K562 (cell line): ENCODE measurements around the gene ART1. TPM values are rescaled to one million over a fixed set of nuclear protein-coding genes. Genes with fewer than 3 reads are reported as not detected.

ENCODE experiments used
- ATAC-seq: fragments of 200-7000 bp; cut with Tn5 transposase; 3 replicates; pipeline ENCODE4 v1.9.1; 2020; ENCODE audit warnings: moderate library complexity
- BruUV-seq: library from RNA; stranded (reverse); fragments of 400-500 nt; replicated peaks from 2 replicates; lab custom pipeline; 2021; lab: Mats Ljungman, UMichigan
- CTCF ChIA-PET: fragments of 300-600 bp; formaldehyde crosslinking; extraction: SDS; loops from one replicate; lab custom pipeline; 2021; ENCODE audit warnings: low intra/inter-chr PET ratio; lab: Yijun Ruan, JAX
- POLR2A ChIA-PET: fragments of 300-600, 350-650 bp; sonication (Branson Sonifier 250); formaldehyde crosslinking; extraction: SDS; loops from one replicate; lab custom pipeline; 2021; ENCODE audit warnings: antibody characterized with exemption, inconsistent platforms; lab: Yijun Ruan, JAX
- DNase-seq, 4 experiments: peaks; one replicate each; pipeline versions ENCODE4 v3.0.0 to v3.0.0-alpha.2; 2011 to 2018; ENCODE audit warnings: low spot score in 3 of 4, mixed read lengths in 3 of 4; ENCODE audit errors: extremely low read depth in 1 of 4
- FAIRE-seq: peaks from 2 replicates; lab custom pipeline; 2011; peaks lifted over from hg19 to GRCh38; lab: Jason Lieb, UNC
- H2AFZ ChIP-seq: 2 replicates; pipeline ENCODE4 v1.6.0; 2011; ENCODE audit warnings: low read depth, low read length, control low read depth, inconsistent platforms
- H3K27ac ChIP-seq: fragments of 200-600 bp; 3 replicates; pipeline ENCODE4 v1.8.0; 2011; ENCODE audit warnings: low read depth, mild to moderate bottlenecking, control low read depth, inconsistent platforms, low read length, moderate library complexity, mixed read lengths; ENCODE audit errors: extremely low read depth
- H3K27me3 ChIP-seq, 2 experiments: fragments of 300-600 bp in 1 of 2; 2 replicates in 1 of 2; 3 replicates in 1 of 2; pipeline versions ENCODE4 v1.6.0 to v1.8.0; 2011; ENCODE audit warnings: inconsistent platforms in 2 of 2, low read length in 2 of 2, mild to moderate bottlenecking in 1 of 2, mixed read lengths in 1 of 2, moderate library complexity in 1 of 2; ENCODE audit not compliant: control insufficient read depth in 2 of 2, insufficient read depth in 2 of 2
- H3K36me3 ChIP-seq: fragments of 300-600 bp; 3 replicates; pipeline ENCODE4 v1.8.0; 2011; ENCODE audit warnings: mild to moderate bottlenecking, low read length, inconsistent platforms; ENCODE audit not compliant: control insufficient read depth, insufficient read depth
- H3K4me1 ChIP-seq, 2 experiments: fragments of 200-600 bp in 1 of 2; replicated peaks in 1 of 2; 2 replicates in 1 of 2; 3 replicates in 1 of 2; pipeline versions ENCODE4 v1.5.1 to v1.8.0; 2011; ENCODE audit warnings: inconsistent platforms in 2 of 2, low read length in 2 of 2, mild to moderate bottlenecking in 1 of 2, mixed read lengths in 1 of 2, moderate library complexity in 1 of 2; ENCODE audit not compliant: control insufficient read depth in 2 of 2, insufficient read depth in 2 of 2
- H3K4me2 ChIP-seq: 2 replicates; pipeline ENCODE4 v1.6.1; 2011; ENCODE audit warnings: low read length, control low read depth, inconsistent platforms, mixed read lengths; ENCODE audit not compliant: insufficient read depth
- H3K4me3 ChIP-seq: fragments of 200-600 bp; sonication (generic), shearing (Covaris generic); 2 replicates; pipeline ENCODE4 v1.5.1; 2016; ENCODE audit warnings: control low read depth, inconsistent platforms
- H3K79me2 ChIP-seq: fragments of 200-600 bp; 3 replicates; pipeline ENCODE4 v1.8.0; 2011; ENCODE audit warnings: low read length, inconsistent platforms; ENCODE audit not compliant: control insufficient read depth, insufficient read depth
- H3K9ac ChIP-seq, 2 experiments: 2 replicates each; pipeline versions ENCODE4 v1.6.0 to v1.6.1; 2011; ENCODE audit warnings: low read depth in 2 of 2, low read length in 2 of 2, control low read depth in 1 of 2, inconsistent platforms in 1 of 2, mild to moderate bottlenecking in 1 of 2, mixed read lengths in 1 of 2; ENCODE audit not compliant: insufficient read depth in 1 of 2
- H3K9me1 ChIP-seq: one replicate; pipeline ENCODE4 v1.6.0; 2011; ENCODE audit warnings: inconsistent platforms, mild to moderate bottlenecking, low read length, moderate library complexity; ENCODE audit not compliant: control insufficient read depth, insufficient read depth
- H3K9me3 ChIP-seq: replicated peaks from 2 replicates; pipeline ENCODE4 v1.5.1; 2011; ENCODE audit warnings: low read depth, low read length, inconsistent platforms; ENCODE audit not compliant: control insufficient read depth, insufficient read depth
- H4K20me1 ChIP-seq: replicated peaks from 2 replicates; pipeline ENCODE4 v1.6.1; 2011; ENCODE audit warnings: low read length, inconsistent platforms, mixed read lengths; ENCODE audit not compliant: control insufficient read depth, insufficient read depth
- ARID1B ChIP-seq: fragments of 450-650 bp; IDR thresholded peaks from 2 replicates; pipeline ENCODE4 v1.6.1; 2016; ENCODE audit warnings: antibody characterized with exemption, mild to moderate bottlenecking, inconsistent platforms
- DIDO1 ChIP-seq: fragments of 450-650 bp; IDR thresholded peaks from 2 replicates; pipeline ENCODE4 v1.6.1; 2016; ENCODE audit warnings: low read depth, missing biosample characterization, missing genetic modification characterization
- MEF2A ChIP-seq: IDR thresholded peaks from 2 replicates; pipeline ENCODE4 v1.6.1; 2011; ENCODE audit warnings: low read depth, mild to moderate bottlenecking, low read length, moderate library complexity; ENCODE audit not compliant: control insufficient read depth
- NRF1 ChIP-seq, 2 experiments: fragments of 450-650 bp; IDR thresholded peaks in 1 of 2; conservative IDR thresholded peaks in 1 of 2; 2 replicates each; pipeline ENCODE4 v1.6.1; 2014; ENCODE audit warnings: mild to moderate bottlenecking in 2 of 2
- TAL1 ChIP-seq: fragments of 450-650 bp; IDR thresholded peaks from 2 replicates; pipeline ENCODE4 v1.6.1; 2016; ENCODE audit warnings: mild to moderate bottlenecking
- WGBS: fragments of 100-300 bp; shearing (Covaris generic); methylation state at CpG from one replicate; pipeline ENCODE4 v1.1.6; 2016; ENCODE audit warnings: low coverage, mixed read lengths; ENCODE audit not compliant: insufficient coverage; ENCODE audit errors: missing lambda C conversion rate; 5-methylcytosine and 5-hydroxymethylcytosine counted together
- in situ Hi-C: fragments of 300-500 bp; cut with MboI; formaldehyde crosslinking; loops from 4 replicates; pipeline ENCODE4 v1.15.0; 2018; ENCODE audit warnings: inconsistent platforms, mixed read lengths
- intact Hi-C: fragments of 100-400 bp; cut with micrococcal nuclease; formaldehyde crosslinking; loops from 2 replicates; pipeline ENCODE4 v1.14.2; 2022
- polyA plus RNA-seq, 8 experiments: library from polyadenylated mRNA; depleted of rRNA in 4 of 8; stranded (reverse) in 5 of 8; unstranded in 3 of 8; fragments of >200 nt; fragmentation: Nextera tagmentation in 2 of 8; fragmentation: Illumina TruSeq in 1 of 8; extraction: Ambion mirVana in 2 of 8; extraction: Trizol in 1 of 8; gene quantifications; 2 replicates each; pipeline versions ENCODE4 v1.2.1 to v1.2.3, GENCODE V29; 2011 to 2014; ENCODE audit warnings: inconsistent platforms in 1 of 8, missing spikeins in 1 of 8
- total RNA-seq, 7 experiments: library from RNA; depleted of rRNA in 6 of 7; stranded (reverse); fragments of >200 nt in 6 of 7; fragmentation: Illumina TruSeq in 2 of 7; extraction: Trizol in 2 of 7; gene quantifications; 2 replicates each; pipeline versions ENCODE4 v1.2.1 to v1.2.3, GENCODE V29; 2011 to 2021; ENCODE audit warnings: low replicate concordance in 1 of 7

The ART1 gene
- total and polyA plus RNA-seq, 9 of the 15 experiments (the other 6 are each of a cell fraction or from before 2014, with no cell fraction given): not detected

GRCh38 chr11:3605283-3605662 is 39.7 kb upstream of the ART1 start:
- ATAC-seq: peak; percentile 61; the same call in 2 of the 3 replicates
- no peak overlapping the region for H3K4me3 ChIP-seq
- in situ Hi-C loops (loop anchor here (10.0 kb wide), 1 partner anchor 140 kb away; no protein-coding TSS in a partner anchor), intact Hi-C loops (loop anchor here (10.0 kb wide), 1 partner anchor 150 kb away; no protein-coding TSS in a partner anchor)
- no peaks in the 10 kb centered on the region for H3K9me1 ChIP-seq
- 8% methylated on average over 3 of the region's 3 CpGs for WGBS
- H3K36me3 ChIP-seq: no peaks in the 10 kb centered on the region
- no peaks in the 10 kb centered on the region for H3K9me3 ChIP-seq
- ChIA-PET POLR2A (interaction anchor here (1.1 kb wide), 1 partner anchor 22 kb away, joined by 3 read pairs; no protein-coding TSS in a partner anchor), CTCF (no interaction called here)
- H3K27ac ChIP-seq: no peak overlapping the region
- FAIRE-seq: peak; percentile 29
- DNase-seq: no peak
- H3K79me2 ChIP-seq: no peaks in the 10 kb centered on the region
- H3K4me2 ChIP-seq: peak overlapping the region; percentile 23; the same call in 1 of the 2 replicates
- 0 out of 2 replicates have a peak, but pooled peaks have one; percentile 0 for TF ChIP-seq TAL1
- peak; percentile 37 to 50; a peak in 3 of 4 replicates for TF ChIP-seq NRF1 (conservative IDR thresholded peaks at IDR 0.05 in 1 of 2, IDR thresholded peaks at IDR 0.05 in 1 of 2)
- TF ChIP-seq MEF2A: no peak
- TF ChIP-seq ARID1B: 0 out of 2 replicates have a peak, but pooled peaks have one; percentile 33
- TF ChIP-seq DIDO1 (tag): no peak
- peaks cover 0 to 13% of the 10 kb centered on the region in 2 experiments; a peak in 3 of 5 replicates for H3K4me1 ChIP-seq
- BruUV-seq: no TSS peak
- H3K9ac ChIP-seq: no peak overlapping the region
- H4K20me1 ChIP-seq: no peaks in the 10 kb centered on the region
- peaks cover 2 to 11% of the 10 kb centered on the region in 2 experiments; a peak in 4 of 5 replicates for H3K27me3 ChIP-seq
- no peak overlapping the region; the same call in 1 of the 2 replicates for H2AFZ ChIP-seq
